Osteoblast (primary cell): ENCODE data around the gene PSMA6. TPM values are rescaled to one million over a fixed set of nuclear protein-coding genes. Genes with fewer than 3 reads are reported as not detected.

Experiments
- DNase-seq: peaks from one replicate; pipeline ENCODE4 v3.0.0; 2011; ENCODE audit warnings: low spot score, mixed read lengths; ENCODE audit not compliant: insufficient read length; ENCODE audit errors: missing footprints
- H2AFZ ChIP-seq: 2 replicates; pipeline ENCODE4 v1.6.0; 2011; ENCODE audit warnings: mild to moderate bottlenecking, low read length
- H3K27ac ChIP-seq: 2 replicates; pipeline ENCODE4 v1.5.1; 2011; ENCODE audit warnings: mild to moderate bottlenecking, low read depth, low read length, moderate library complexity
- H3K27me3 ChIP-seq: 2 replicates; pipeline ENCODE4 v1.6.0; 2012; ENCODE audit warnings: mild to moderate bottlenecking, control low read depth, inconsistent platforms, low read length, moderate library complexity; ENCODE audit not compliant: insufficient read depth
- H3K36me3 ChIP-seq: 2 replicates; pipeline ENCODE4 v1.5.1; 2011; ENCODE audit warnings: mild to moderate bottlenecking, low read length, control low read depth, moderate library complexity; ENCODE audit not compliant: insufficient read depth
- H3K4me1 ChIP-seq: 2 replicates; pipeline ENCODE4 v1.5.1; 2011; ENCODE audit warnings: mild to moderate bottlenecking, low read length, control low read depth, moderate library complexity; ENCODE audit not compliant: insufficient read depth
- H3K4me2 ChIP-seq: 2 replicates; pipeline ENCODE4 v1.6.0; 2011; ENCODE audit warnings: mild to moderate bottlenecking, low read length; ENCODE audit not compliant: insufficient read depth
- H3K4me3 ChIP-seq: fragments of 200-600 bp; sonication (generic); 3 replicates; pipeline ENCODE4 v1.5.1; 2012; ENCODE audit warnings: mild to moderate bottlenecking, low read length, inconsistent platforms; ENCODE audit not compliant: insufficient read depth
- H3K79me2 ChIP-seq: 2 replicates; pipeline ENCODE4 v1.6.0; 2012; ENCODE audit warnings: mild to moderate bottlenecking, low read length, control low read depth, inconsistent platforms; ENCODE audit not compliant: insufficient read depth
- H3K9me3 ChIP-seq: 2 replicates; pipeline ENCODE4 v1.5.1; 2011; ENCODE audit warnings: low read depth, low read length, control low read depth
- H4K20me1 ChIP-seq: 2 replicates; pipeline ENCODE4 v1.6.0; 2012; ENCODE audit warnings: mild to moderate bottlenecking, low read length, control low read depth; ENCODE audit not compliant: insufficient read depth
- CTCF ChIP-seq: IDR thresholded peaks from 2 replicates; pipeline ENCODE4 v1.5.1; 2011; ENCODE audit warnings: mild to moderate bottlenecking, low read depth, low read length, moderate library complexity; ENCODE audit errors: extremely low read depth
- total RNA-seq: library from RNA; depleted of rRNA; stranded (reverse); fragments of >200 nt; gene quantifications from 2 replicates; pipeline ENCODE4 v1.2.3, GENCODE V29; 2012

PSMA6 gene
- total RNA-seq, 1 donor: 170 TPM

GRCh38 chr14:35349496-35350365 lies 57.5 kb downstream of the PSMA6 start:
- H3K4me2 ChIP-seq: no peak overlapping the region
- no peaks in the 10 kb centered on the region for H4K20me1 ChIP-seq
- H3K79me2 ChIP-seq: no peaks in the 10 kb centered on the region
- DNase-seq: no peak
- H2AFZ ChIP-seq: no peak overlapping the region
- no peaks in the 10 kb centered on the region for H3K36me3 ChIP-seq
- no peaks in the 10 kb centered on the region for H3K9me3 ChIP-seq
- H3K4me3 ChIP-seq: no peak overlapping the region
- no peak for TF ChIP-seq CTCF
- H3K27me3 ChIP-seq: no peaks in the 10 kb centered on the region
- H3K4me1 ChIP-seq: no peaks in the 10 kb centered on the region
- H3K27ac ChIP-seq: no peak overlapping the region

GRCh38 chr14:35351497-35351896 lies 59.3 kb downstream of the PSMA6 start:
- Histone ChIP-seq H3K27ac (no peak overlapping the region), H3K9me3 (no peaks in the 10 kb centered on the region), H3K4me1 (peaks cover 6% of the 10 kb centered on the region), H3K79me2 (no peaks in the 10 kb centered on the region), H3K27me3 (no peaks in the 10 kb centered on the region), H3K36me3 (no peaks in the 10 kb centered on the region), H3K4me3 (no peak overlapping the region), H4K20me1 (no peaks in the 10 kb centered on the region), H3K4me2 (no peak overlapping the region), H2AFZ (no peak overlapping the region)
- DNase-seq: no peak
- TF ChIP-seq CTCF: no peak

GRCh38 chr14:35351897-35352273 lies 59.7 kb downstream of the PSMA6 start:
- H2AFZ ChIP-seq: no peak overlapping the region
- H3K4me1 ChIP-seq: peaks cover 6% of the 10 kb centered on the region
- H3K9me3 ChIP-seq: no peaks in the 10 kb centered on the region
- H3K27ac ChIP-seq: no peak overlapping the region
- no peak overlapping the region for H3K4me2 ChIP-seq
- no peaks in the 10 kb centered on the region for H4K20me1 ChIP-seq
- TF ChIP-seq CTCF: no peak
- DNase-seq: no peak
- no peaks in the 10 kb centered on the region for H3K36me3 ChIP-seq
- H3K27me3 ChIP-seq: no peaks in the 10 kb centered on the region
- no peak overlapping the region for H3K4me3 ChIP-seq
- no peaks in the 10 kb centered on the region for H3K79me2 ChIP-seq
